ENCODE measurements around the gene CYLC1.

The CYLC1 gene

GRCh38 chrX:83860846-83861245, at the start of gene CYLC1:
TSS of gene CYLC1 (plus strand) at chrX:83861146. CDS start at chrX:83861183, 37 bp downstream.
- H3K27me3 ChIP-seq (ENCODE audit: control insufficient read depth in 2 of 2, insufficient read depth in 2 of 2, low read length in 2 of 2), result no peaks in the 10 kb centered on the region
- no peak within 1 kb of the TSS for H3K27ac ChIP-seq (ENCODE audit: low read depth in 2 of 2, low read length in 2 of 2)
- H3K9ac ChIP-seq (ENCODE audit: low read depth in 1 of 2, low read length in 2 of 2), result no peak within 1 kb of the TSS
- no peaks in the 10 kb centered on the region for H3K36me3 ChIP-seq (ENCODE audit: control insufficient read depth in 2 of 2, insufficient read depth in 2 of 2, low read length in 2 of 2)
- no peaks in the 10 kb centered on the region for H3K9me3 ChIP-seq (ENCODE audit: control insufficient read depth in 2 of 2, low read length in 2 of 2)
- no peak within 1 kb of the TSS for H3K4me3 ChIP-seq (ENCODE audit: low read length in 2 of 2)
- no peaks in the 10 kb centered on the region for H3K4me1 ChIP-seq (ENCODE audit: control insufficient read depth in 2 of 2, insufficient read depth in 2 of 2, low read length in 2 of 2)

- no peak overlapping the region for H3K4me3 ChIP-seq (ENCODE audit: low read length in 2 of 2)
- H3K27me3 ChIP-seq (ENCODE audit: control insufficient read depth in 2 of 2, insufficient read depth in 2 of 2, low read length in 2 of 2), result no peaks in the 10 kb centered on the region
- H3K4me1 ChIP-seq (ENCODE audit: control insufficient read depth in 2 of 2, insufficient read depth in 2 of 2, low read length in 2 of 2), result no peaks in the 10 kb centered on the region
- no peaks in the 10 kb centered on the region for H3K36me3 ChIP-seq (ENCODE audit: control insufficient read depth in 2 of 2, insufficient read depth in 2 of 2, low read length in 2 of 2)
- H3K27ac ChIP-seq (ENCODE audit: low read depth in 2 of 2, low read length in 2 of 2), result no peak overlapping the region
- no peak overlapping the region for H3K9ac ChIP-seq (ENCODE audit: low read depth in 1 of 2, low read length in 2 of 2)
- H3K9me3 ChIP-seq (ENCODE audit: control insufficient read depth in 2 of 2, low read length in 2 of 2), result no peaks in the 10 kb centered on the region
Measured at GRCh38 chrX:83819304-83819703, 41.6 kb upstream of the CYLC1 start.

GRCh38 chrX:83829874-83830273, 31.1 kb upstream of the CYLC1 start:
- Histone ChIP-seq H3K4me1 (ENCODE audit: control insufficient read depth in 2 of 2, insufficient read depth in 2 of 2, low read length in 2 of 2) (no peaks in the 10 kb centered on the region), H3K9me3 (ENCODE audit: control insufficient read depth in 2 of 2, low read length in 2 of 2) (peaks cover 0 to 3% of the 10 kb centered on the region in 2 donors), H3K36me3 (ENCODE audit: control insufficient read depth in 2 of 2, insufficient read depth in 2 of 2, low read length in 2 of 2) (no peaks in the 10 kb centered on the region), H3K4me3 (ENCODE audit: low read length in 2 of 2) (no peak overlapping the region), H3K27ac (ENCODE audit: low read depth in 2 of 2, low read length in 2 of 2) (no peak overlapping the region), H3K9ac (ENCODE audit: low read depth in 1 of 2, low read length in 2 of 2) (no peak overlapping the region), H3K27me3 (ENCODE audit: control insufficient read depth in 2 of 2, insufficient read depth in 2 of 2, low read length in 2 of 2) (no peaks in the 10 kb centered on the region)

GRCh38 chrX:83845397-83845796, 15.5 kb upstream of the CYLC1 start:
- no peak overlapping the region for H3K27ac ChIP-seq (ENCODE audit: low read depth in 2 of 2, low read length in 2 of 2)
- no peaks in the 10 kb centered on the region for H3K27me3 ChIP-seq (ENCODE audit: control insufficient read depth in 2 of 2, insufficient read depth in 2 of 2, low read length in 2 of 2)
- no peak overlapping the region for H3K9ac ChIP-seq (ENCODE audit: low read depth in 1 of 2, low read length in 2 of 2)
- no peaks in the 10 kb centered on the region for H3K4me1 ChIP-seq (ENCODE audit: control insufficient read depth in 2 of 2, insufficient read depth in 2 of 2, low read length in 2 of 2)
- no peaks in the 10 kb centered on the region for H3K9me3 ChIP-seq (ENCODE audit: control insufficient read depth in 2 of 2, low read length in 2 of 2)
- no peaks in the 10 kb centered on the region for H3K36me3 ChIP-seq (ENCODE audit: control insufficient read depth in 2 of 2, insufficient read depth in 2 of 2, low read length in 2 of 2)
- no peak overlapping the region for H3K4me3 ChIP-seq (ENCODE audit: low read length in 2 of 2)

- Histone ChIP-seq H3K4me3 (ENCODE audit: low read length in 2 of 2) (no peak overlapping the region), H3K9ac (ENCODE audit: low read depth in 1 of 2, low read length in 2 of 2) (no peak overlapping the region), H3K4me1 (ENCODE audit: control insufficient read depth in 2 of 2, insufficient read depth in 2 of 2, low read length in 2 of 2) (no peaks in the 10 kb centered on the region), H3K27ac (ENCODE audit: low read depth in 2 of 2, low read length in 2 of 2) (no peak overlapping the region), H3K27me3 (ENCODE audit: control insufficient read depth in 2 of 2, insufficient read depth in 2 of 2, low read length in 2 of 2) (no peaks in the 10 kb centered on the region), H3K9me3 (ENCODE audit: control insufficient read depth in 2 of 2, low read length in 2 of 2) (no peaks in the 10 kb centered on the region), H3K36me3 (ENCODE audit: control insufficient read depth in 2 of 2, insufficient read depth in 2 of 2, low read length in 2 of 2) (no peaks in the 10 kb centered on the region)
Measured at GRCh38 chrX:83847339-83847738, 13.6 kb upstream of the CYLC1 start.

GRCh38 chrX:83888585-83888984, 27.6 kb downstream of the CYLC1 start:
- H3K27ac ChIP-seq (ENCODE audit: low read depth in 2 of 2, low read length in 2 of 2), result no peak overlapping the region
- H3K9me3 ChIP-seq (ENCODE audit: control insufficient read depth in 2 of 2, low read length in 2 of 2), result no peaks in the 10 kb centered on the region
- H3K9ac ChIP-seq (ENCODE audit: low read depth in 1 of 2, low read length in 2 of 2), result no peak overlapping the region
- no peak overlapping the region for H3K4me3 ChIP-seq (ENCODE audit: low read length in 2 of 2)
- H3K4me1 ChIP-seq (ENCODE audit: control insufficient read depth in 2 of 2, insufficient read depth in 2 of 2, low read length in 2 of 2), result no peaks in the 10 kb centered on the region
- no peaks in the 10 kb centered on the region for H3K27me3 ChIP-seq (ENCODE audit: control insufficient read depth in 2 of 2, insufficient read depth in 2 of 2, low read length in 2 of 2)
- no peaks in the 10 kb centered on the region for H3K36me3 ChIP-seq (ENCODE audit: control insufficient read depth in 2 of 2, insufficient read depth in 2 of 2, low read length in 2 of 2)

- no peaks in the 10 kb centered on the region for H3K27me3 ChIP-seq (ENCODE audit: control insufficient read depth in 2 of 2, insufficient read depth in 2 of 2, low read length in 2 of 2)
- H3K4me3 ChIP-seq (ENCODE audit: low read length in 2 of 2), result no peak overlapping the region
- H3K27ac ChIP-seq (ENCODE audit: low read depth in 2 of 2, low read length in 2 of 2), result no peak overlapping the region
- no peaks in the 10 kb centered on the region for H3K4me1 ChIP-seq (ENCODE audit: control insufficient read depth in 2 of 2, insufficient read depth in 2 of 2, low read length in 2 of 2)
- no peaks in the 10 kb centered on the region for H3K9me3 ChIP-seq (ENCODE audit: control insufficient read depth in 2 of 2, low read length in 2 of 2)
- no peaks in the 10 kb centered on the region for H3K36me3 ChIP-seq (ENCODE audit: control insufficient read depth in 2 of 2, insufficient read depth in 2 of 2, low read length in 2 of 2)
- H3K9ac ChIP-seq (ENCODE audit: low read depth in 1 of 2, low read length in 2 of 2), result no peak overlapping the region
Measured at GRCh38 chrX:83892433-83892832, 31.5 kb downstream of the CYLC1 start.

GRCh38 chrX:83906921-83907320, 46.0 kb downstream of the CYLC1 start:
- Histone ChIP-seq H3K9ac (ENCODE audit: low read depth in 1 of 2, low read length in 2 of 2) (no peak overlapping the region), H3K9me3 (ENCODE audit: control insufficient read depth in 2 of 2, low read length in 2 of 2) (no peaks in the 10 kb centered on the region), H3K4me3 (ENCODE audit: low read length in 2 of 2) (no peak overlapping the region), H3K27me3 (ENCODE audit: control insufficient read depth in 2 of 2, insufficient read depth in 2 of 2, low read length in 2 of 2) (no peaks in the 10 kb centered on the region), H3K4me1 (ENCODE audit: control insufficient read depth in 2 of 2, insufficient read depth in 2 of 2, low read length in 2 of 2) (no peaks in the 10 kb centered on the region), H3K36me3 (ENCODE audit: control insufficient read depth in 2 of 2, insufficient read depth in 2 of 2, low read length in 2 of 2) (no peaks in the 10 kb centered on the region), H3K27ac (ENCODE audit: low read depth in 2 of 2, low read length in 2 of 2) (no peak overlapping the region)

- no peak overlapping the region for H3K27ac ChIP-seq (ENCODE audit: low read depth in 2 of 2, low read length in 2 of 2)
Measured at GRCh38 chrX:83916525-83916924, 55.6 kb downstream of the CYLC1 start.

GRCh38 chrX:83934220-83934619, 73.3 kb downstream of the CYLC1 start:
- Histone ChIP-seq H3K4me1 (ENCODE audit: control insufficient read depth in 2 of 2, insufficient read depth in 2 of 2, low read length in 2 of 2) (no peaks in the 10 kb centered on the region), H3K4me3 (ENCODE audit: low read length in 2 of 2) (no peak overlapping the region), H3K36me3 (ENCODE audit: control insufficient read depth in 2 of 2, insufficient read depth in 2 of 2, low read length in 2 of 2) (no peaks in the 10 kb centered on the region), H3K27ac (ENCODE audit: low read depth in 2 of 2, low read length in 2 of 2) (no peak overlapping the region), H3K9ac (ENCODE audit: low read depth in 1 of 2, low read length in 2 of 2) (no peak overlapping the region), H3K9me3 (ENCODE audit: control insufficient read depth in 2 of 2, low read length in 2 of 2) (no peaks in the 10 kb centered on the region), H3K27me3 (ENCODE audit: control insufficient read depth in 2 of 2, insufficient read depth in 2 of 2, low read length in 2 of 2) (no peaks in the 10 kb centered on the region)

More at GRCh38 chrX:83916525-83916924, 55.6 kb downstream of the CYLC1 start:
- Histone ChIP-seq H3K4me1 (ENCODE audit: control insufficient read depth in 2 of 2, insufficient read depth in 2 of 2, low read length in 2 of 2) (no peaks in the 10 kb centered on the region), H3K9me3 (ENCODE audit: control insufficient read depth in 2 of 2, low read length in 2 of 2) (no peaks in the 10 kb centered on the region), H3K9ac (ENCODE audit: low read depth in 1 of 2, low read length in 2 of 2) (no peak overlapping the region), H3K27me3 (ENCODE audit: control insufficient read depth in 2 of 2, insufficient read depth in 2 of 2, low read length in 2 of 2) (no peaks in the 10 kb centered on the region), H3K36me3 (ENCODE audit: control insufficient read depth in 2 of 2, insufficient read depth in 2 of 2, low read length in 2 of 2) (no peaks in the 10 kb centered on the region), H3K4me3 (ENCODE audit: low read length in 2 of 2) (no peak overlapping the region)

Data from mucosa of rectum (tissue), 2 donors.